ENCODE data around the gene CAV3. TPM values are rescaled to one million over a fixed set of nuclear protein-coding genes. Genes with fewer than 3 reads are reported as not detected.

The CAV3 gene
- total RNA-seq, 1 experiment from 2014 or later = not detected

DNA sequence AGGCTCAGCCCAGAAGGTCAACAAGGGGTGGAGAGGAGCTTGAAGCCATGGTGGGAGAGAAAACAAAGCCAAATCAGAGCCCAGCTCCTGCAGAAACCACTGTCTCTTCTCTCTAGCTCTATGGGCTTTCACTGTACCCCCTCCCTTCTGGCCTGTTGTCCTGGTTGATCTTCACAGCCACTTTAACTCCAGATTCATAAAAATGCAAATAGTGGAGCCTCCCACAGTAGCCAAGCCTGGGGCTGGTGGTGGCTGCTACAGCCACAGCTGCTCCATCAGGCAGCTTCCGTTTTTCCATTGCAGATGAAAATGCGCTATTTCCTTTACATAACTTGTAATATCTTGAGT, 20.7 kb upstream of the CAV3 start:
- TF ChIP-seq ZNF274 (IDR thresholded peaks at IDR 0.05; ENCODE audit: low read depth, low read length) (no peak), EZH2 (IDR thresholded peaks at IDR 0.05) (no peak), CBX3 (IDR thresholded peaks at IDR 0.05; ENCODE audit: low read depth) (no peak), POLR2A (IDR thresholded peaks at IDR 0.05; ENCODE audit: borderline replicate concordance, extremely low read depth, insufficient read depth, insufficient read length) (no peak), REST (IDR thresholded peaks at IDR 0.05; ENCODE audit: low read depth) (no peak), TCF7L2 (IDR thresholded peaks at IDR 0.05; ENCODE audit: borderline replicate concordance, extremely low read depth, insufficient read depth, insufficient read length) (no peak), ZFX (IDR thresholded peaks at IDR 0.05) (no peak), CTCF (IDR thresholded peaks at IDR 0.05 in 2 of 3, conservative IDR thresholded peaks at IDR 0.05 in 1 of 3; ENCODE audit: borderline replicate concordance in 1 of 3, insufficient read depth in 1 of 3, low read depth in 2 of 3, low read length in 2 of 3) (no peak), POLR2AphosphoS5 (IDR thresholded peaks at IDR 0.05; ENCODE audit: low read depth, low read length) (no peak), JUND (IDR thresholded peaks at IDR 0.05) (no peak), FOSL1 (IDR thresholded peaks at IDR 0.05; ENCODE audit: low read depth) (no peak), SIN3A (IDR thresholded peaks at IDR 0.05; ENCODE audit: low read depth) (no peak), YY1 (IDR thresholded peaks at IDR 0.05; ENCODE audit: extremely low read depth, insufficient replicate concordance, low read depth, low read length) (no peak), ELF1 (IDR thresholded peaks at IDR 0.05; ENCODE audit: borderline replicate concordance, low read depth) (no peak), EGR1 (IDR thresholded peaks at IDR 0.05; ENCODE audit: low read depth) (no peak)
- TF ChIP-seq, protein P1, sequence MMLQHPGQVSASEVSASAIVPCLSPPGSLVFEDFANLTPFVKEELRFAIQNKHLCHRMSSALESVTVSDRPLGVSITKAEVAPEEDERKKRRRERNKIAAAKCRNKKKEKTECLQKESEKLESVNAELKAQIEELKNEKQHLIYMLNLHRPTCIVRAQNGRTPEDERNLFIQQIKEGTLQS (IDR thresholded peaks at IDR 0.05) = no peak
- H3K4me2 ChIP-seq (ENCODE audit: low read length) = no peak overlapping the region
- H3K4me3 ChIP-seq (replicated peaks in 1 of 2; ENCODE audit: low read depth in 1 of 2, low read length in 2 of 2) = no peak overlapping the region
- intact Hi-C loops (cut with micrococcal nuclease) = no loop called here
- RAD21 ChIA-PET (ENCODE audit: low non-redundant PET in 1 of 2, low total read pairs in 2 of 2, uncharacterized antibody in 2 of 2, unreplicated experiment in 2 of 2) = no interaction called here
- BruUV-seq (replicated peaks) = no TSS peak
- no peak overlapping the region for H2AFZ ChIP-seq (ENCODE audit: low read depth, low read length, poor library complexity, severe bottlenecking)
- POLR2A ChIA-PET = no interaction called here
- H3K79me2 ChIP-seq (ENCODE audit: insufficient read depth, low read length) = no peaks in the 10 kb centered on the region
- H3K9me2 ChIP-seq (ENCODE audit: insufficient read depth) = no peaks in the 10 kb centered on the region
- no peaks in the 10 kb centered on the region for H3K9me3 ChIP-seq (ENCODE audit: control insufficient read depth in 1 of 2, insufficient read depth in 1 of 2, low read depth in 1 of 2, low read length in 2 of 2)
- no peaks in the 10 kb centered on the region for H3K27me3 ChIP-seq (ENCODE audit: insufficient read depth, low read length)
- CTCF ChIA-PET = interaction anchor here (2.1 to 2.2 kb wide), 2 partner anchors 11 to 20 kb away, joined by 9 to 15 read pairs; no protein-coding TSS in a partner anchor
- no peaks in the 10 kb centered on the region for H4K20me1 ChIP-seq (ENCODE audit: insufficient read depth)
- peaks cover 0 to 10% of the 10 kb centered on the region in 2 experiments; a peak in 2 of 4 replicates for H3K4me1 ChIP-seq (ENCODE audit: control insufficient read depth in 1 of 2, insufficient read depth in 2 of 2, low read length in 2 of 2)
- no peak overlapping the region for H3K9ac ChIP-seq (ENCODE audit: low read length)
- DNase-seq (ENCODE audit: low read depth, low spot score) (no peak), ATAC-seq (no peak)
- no peak overlapping the region for H3K27ac ChIP-seq (ENCODE audit: low read depth, low read length)
- no peaks in the 10 kb centered on the region for H3K36me3 ChIP-seq (ENCODE audit: control insufficient read depth in 1 of 2, insufficient read depth in 2 of 2, low read length in 2 of 2)
